OCI-LY7 (cell line): Measurements from ENCODE around the gene CALN1.

Experiments used
- EZH2phosphoT487 ChIP-seq: fragments of 200-600 bp; sonication (generic); IDR thresholded peaks from 2 replicates; pipeline ENCODE4 v1.6.1; 2018; ENCODE audit warnings: low read depth, borderline replicate concordance, mild to moderate bottlenecking, mixed run types, antibody characterized with exemption, low read length, moderate library complexity, mixed read lengths
- TF ChIP-seq, protein P1 (sequence below): fragments of 200-600 bp; sonication (generic); conservative IDR thresholded peaks from 2 replicates; pipeline ENCODE4 v1.5.1; 2014; ENCODE audit warnings: mild to moderate bottlenecking, antibody characterized with exemption, low read length, moderate library complexity, mixed read lengths

DNA sequence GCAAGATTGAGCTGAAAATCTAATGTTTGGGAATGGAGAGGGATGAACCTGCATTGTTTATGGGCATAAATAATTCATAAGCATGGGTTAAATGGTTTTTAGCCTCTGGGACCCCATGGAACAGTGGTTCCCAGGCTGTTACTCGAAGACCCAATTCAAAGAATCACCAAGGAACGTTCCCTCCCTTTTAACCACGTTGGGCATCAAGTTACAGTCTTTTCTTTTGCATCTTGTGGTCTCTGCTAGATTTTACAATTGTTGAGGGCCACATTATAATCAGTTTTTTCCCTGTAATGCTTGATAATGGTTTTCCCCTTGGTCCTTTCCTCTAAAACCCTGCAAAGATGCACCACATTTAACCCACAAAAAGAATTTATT lies 2.5 kb downstream of the CALN1 start:
- TF ChIP-seq EZH2phosphoT487: no peak
- TF ChIP-seq, protein P1, sequence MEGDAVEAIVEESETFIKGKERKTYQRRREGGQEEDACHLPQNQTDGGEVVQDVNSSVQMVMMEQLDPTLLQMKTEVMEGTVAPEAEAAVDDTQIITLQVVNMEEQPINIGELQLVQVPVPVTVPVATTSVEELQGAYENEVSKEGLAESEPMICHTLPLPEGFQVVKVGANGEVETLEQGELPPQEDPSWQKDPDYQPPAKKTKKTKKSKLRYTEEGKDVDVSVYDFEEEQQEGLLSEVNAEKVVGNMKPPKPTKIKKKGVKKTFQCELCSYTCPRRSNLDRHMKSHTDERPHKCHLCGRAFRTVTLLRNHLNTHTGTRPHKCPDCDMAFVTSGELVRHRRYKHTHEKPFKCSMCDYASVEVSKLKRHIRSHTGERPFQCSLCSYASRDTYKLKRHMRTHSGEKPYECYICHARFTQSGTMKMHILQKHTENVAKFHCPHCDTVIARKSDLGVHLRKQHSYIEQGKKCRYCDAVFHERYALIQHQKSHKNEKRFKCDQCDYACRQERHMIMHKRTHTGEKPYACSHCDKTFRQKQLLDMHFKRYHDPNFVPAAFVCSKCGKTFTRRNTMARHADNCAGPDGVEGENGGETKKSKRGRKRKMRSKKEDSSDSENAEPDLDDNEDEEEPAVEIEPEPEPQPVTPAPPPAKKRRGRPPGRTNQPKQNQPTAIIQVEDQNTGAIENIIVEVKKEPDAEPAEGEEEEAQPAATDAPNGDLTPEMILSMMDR: no peak
